Breast epithelium (tissue), 3 donors: ENCODE measurements around the gene SPNS2.

Experiments used
- CTCF ChIP-seq, 3 donors: fragments of 450-650 bp; IDR thresholded peaks; one replicate each; pipeline ENCODE4 v1.5.1; 2016 to 2017; ENCODE audit warnings: antibody characterized with exemption in 3 of 3, mild to moderate bottlenecking in 3 of 3, moderate library complexity in 3 of 3
- POLR2A ChIP-seq: fragments of 450-650 bp; IDR thresholded peaks from one replicate; pipeline ENCODE4 v1.6.1; 2016; ENCODE audit warnings: antibody characterized with exemption, mild to moderate bottlenecking, moderate library complexity
- POLR2AphosphoS5 ChIP-seq, 3 donors: sonication (generic); formaldehyde crosslinking; IDR thresholded peaks; one replicate each; pipeline ENCODE4 v1.6.1; 2017; ENCODE audit warnings: antibody characterized with exemption in 3 of 3

- TF ChIP-seq CTCF (IDR thresholded peaks at IDR 0.05), result no peak
- TF ChIP-seq POLR2AphosphoS5 (IDR thresholded peaks at IDR 0.05), result no peak
- TF ChIP-seq POLR2A, result no peak
Observed at GRCh38 chr17:4479982-4480751, 18.5 kb upstream of the SPNS2 start.
